HG03196 (cell line): Measurements from ENCODE around the gene FAXC.
A peak's percentile ranks its signal among the peaks of the same experiment; 100 is the strongest.
"Not testable (repeated sequence)": the region's sequence is repeated elsewhere in the genome, so short reads cannot be mapped to it uniquely, and the experiment has no call there.

Experiments used
- ATAC-seq: cut with Tn5 transposase; IDR thresholded peaks from one replicate; pipeline ENCODE4 v1.9.1; 2021; ENCODE audit not compliant: unreplicated experiment

The FAXC gene

DNA sequence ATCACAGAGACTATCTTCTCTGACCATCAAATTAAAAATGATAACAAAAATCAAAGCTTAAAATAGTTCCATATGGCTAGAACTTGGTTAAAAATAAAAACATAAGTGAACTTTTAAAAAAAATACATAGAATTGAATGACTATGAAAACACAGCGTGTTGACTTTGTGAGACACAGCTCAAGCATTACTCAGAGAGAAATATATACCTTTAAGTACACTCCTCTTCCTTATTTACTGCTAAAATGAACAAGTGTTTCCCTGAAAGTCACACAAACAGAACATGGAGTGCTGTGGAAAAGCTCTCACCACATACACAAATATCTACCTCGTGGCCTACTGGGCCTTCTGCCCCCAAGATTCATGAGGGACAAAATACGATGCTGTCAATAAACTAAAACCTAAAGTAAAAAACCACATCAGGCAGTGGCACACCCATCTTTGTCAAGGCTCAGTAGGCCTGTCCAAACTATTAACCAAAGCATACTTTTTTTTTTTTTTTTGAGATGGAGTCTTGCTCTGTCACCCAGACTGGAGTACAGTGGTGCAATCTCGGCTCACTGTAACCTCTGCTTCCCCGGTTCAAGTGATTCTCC is 7.5 kb downstream of the FAXC start:
- peak; percentile 49 for ATAC-seq

DNA sequence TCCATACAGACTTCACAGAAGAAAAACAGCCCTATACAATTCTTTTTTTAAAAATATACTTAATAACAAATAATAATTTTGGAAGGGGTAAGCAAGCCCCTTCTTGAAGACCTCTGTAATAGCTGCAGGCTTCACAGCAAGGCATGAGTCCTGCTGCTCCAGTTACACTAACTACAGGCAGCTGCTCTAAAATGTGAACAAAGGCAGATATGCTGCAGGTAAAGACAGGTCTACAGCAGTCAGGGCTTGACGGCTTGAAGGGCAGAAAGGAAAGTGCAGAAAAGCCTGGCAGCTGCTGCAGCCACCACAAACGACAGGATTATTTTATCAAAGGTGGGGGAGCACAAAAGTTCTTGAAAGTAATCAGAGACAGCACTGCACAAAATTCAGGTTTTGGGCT is 11.3 kb downstream of the FAXC start:
- no peak for ATAC-seq

DNA sequence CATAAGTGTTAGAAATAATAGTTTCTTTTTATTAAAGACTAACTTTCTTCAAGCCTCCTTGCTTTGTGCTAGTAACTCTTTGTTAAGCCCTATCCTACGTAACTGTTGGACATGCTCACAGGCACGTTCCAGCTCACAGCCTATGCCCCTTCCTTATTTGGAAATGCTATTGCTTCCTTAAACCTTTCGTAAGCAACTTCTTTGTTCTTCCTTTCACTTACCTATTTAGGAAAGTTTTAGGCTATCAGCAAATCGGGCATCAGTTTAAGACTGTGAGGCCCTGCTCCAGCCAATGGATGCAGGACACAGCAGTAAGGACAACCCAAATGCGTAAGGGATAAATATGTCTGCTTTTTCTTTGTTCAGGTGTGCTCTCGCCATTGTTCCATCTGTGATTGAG is 14.2 kb downstream of the FAXC start:
- not testable (repeated sequence) for ATAC-seq

DNA sequence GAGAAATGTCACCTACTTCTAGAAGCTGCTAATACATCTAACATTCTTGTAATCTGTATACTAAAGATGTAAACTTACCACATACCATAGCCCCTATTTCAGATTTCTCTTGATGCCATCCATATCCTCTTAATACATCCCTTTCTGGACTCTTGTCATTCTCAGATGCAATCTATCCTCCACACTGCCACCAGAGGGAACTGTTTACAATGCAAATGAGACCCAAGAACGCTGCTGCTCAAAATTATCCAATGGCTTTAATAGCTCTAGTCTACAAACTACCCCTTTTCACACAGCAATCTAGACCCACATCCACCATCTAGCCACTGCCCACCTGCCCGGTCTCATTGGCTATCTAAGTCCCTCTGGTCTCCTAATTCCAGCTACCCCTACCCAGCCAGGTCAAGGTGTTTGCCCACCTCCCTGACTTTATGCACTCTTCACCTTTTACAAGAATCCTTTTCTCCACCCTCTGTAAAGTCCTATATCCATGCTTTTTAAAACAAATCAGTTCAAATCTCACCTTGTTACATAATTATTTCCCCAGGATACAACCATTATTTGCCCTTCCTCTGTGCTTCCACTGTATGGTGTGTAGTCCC is 14.8 kb downstream of the FAXC start:
- peak; percentile 29 for ATAC-seq

DNA sequence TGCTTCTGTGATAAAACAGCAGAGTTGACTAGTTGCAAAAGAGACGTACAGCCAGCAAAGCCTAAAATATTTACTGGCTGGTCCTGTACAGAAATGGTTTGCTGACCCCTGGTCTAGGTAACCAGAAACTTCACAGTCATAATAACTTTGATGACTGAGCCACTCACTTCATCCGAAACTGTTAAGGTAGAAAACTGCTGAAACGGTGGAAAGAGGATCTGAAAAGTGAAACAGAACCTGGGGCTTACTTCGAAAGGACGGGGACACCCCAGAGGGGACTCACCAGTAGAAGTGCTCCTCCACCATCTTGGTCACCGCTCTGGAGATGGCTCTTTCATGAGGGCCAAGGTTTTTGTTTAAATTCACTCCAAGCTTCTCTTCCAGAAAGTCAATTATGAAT is 16.4 kb downstream of the FAXC start:
- peak; percentile 90 for ATAC-seq

DNA sequence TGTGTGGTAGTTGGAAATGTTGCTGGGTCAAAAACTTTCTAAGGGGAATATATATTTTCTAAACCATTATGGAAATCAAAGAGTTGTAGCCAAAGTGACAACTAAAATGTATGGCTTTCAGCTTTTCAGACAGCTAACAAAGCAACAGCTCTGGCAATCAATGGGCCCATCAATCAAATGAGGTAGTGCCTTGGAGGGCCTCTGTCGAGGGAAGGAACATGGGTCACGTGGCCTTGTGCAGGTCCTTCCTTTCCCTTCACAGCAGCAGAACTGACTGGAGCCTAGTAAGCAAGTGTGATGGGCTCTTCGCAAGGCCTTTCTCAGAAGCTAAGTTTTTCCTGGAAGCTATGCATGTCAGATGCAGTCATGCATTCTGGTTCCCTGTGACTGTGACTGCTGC is 17.9 kb downstream of the FAXC start:
- no peak for ATAC-seq

DNA sequence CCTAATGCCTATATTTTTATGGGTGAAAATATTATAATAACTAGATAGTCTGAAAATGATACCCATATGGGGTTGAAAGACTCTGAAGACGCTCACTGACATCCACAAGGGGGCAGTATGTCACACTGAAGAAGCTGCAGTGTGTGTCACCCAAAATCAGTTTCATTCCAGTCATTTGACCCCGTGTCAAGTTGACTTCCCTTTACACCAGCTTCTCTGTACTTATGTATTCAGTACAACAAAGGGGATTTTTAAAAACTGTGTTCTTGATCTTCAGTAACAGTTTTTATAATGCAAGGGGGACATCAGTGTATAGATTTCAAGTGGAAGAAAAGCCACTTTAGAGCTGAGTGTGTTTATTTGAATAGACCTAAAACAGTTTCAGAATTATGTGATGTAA is 19.3 kb downstream of the FAXC start:
- ATAC-seq, result peak; percentile 76

DNA sequence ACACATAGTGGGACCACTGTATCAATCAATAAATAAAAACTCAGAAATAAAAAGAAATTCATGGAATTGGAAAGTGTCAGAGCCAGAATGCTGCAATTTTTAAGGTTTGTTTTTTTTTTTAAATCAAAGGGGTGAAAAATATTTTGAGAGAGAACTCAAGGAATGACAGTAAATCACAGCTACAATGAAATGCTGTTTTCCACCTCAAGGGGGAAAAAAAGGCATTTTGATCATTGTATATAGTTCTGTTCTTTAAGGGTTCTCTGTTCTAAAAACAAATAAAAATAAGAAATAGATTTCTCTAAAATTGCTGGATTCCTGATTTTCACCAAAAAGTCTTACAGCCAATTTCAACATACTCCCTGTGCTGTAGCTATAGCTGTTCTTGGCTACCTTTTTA is 24.5 kb downstream of the FAXC start:
- ATAC-seq, result no peak

DNA sequence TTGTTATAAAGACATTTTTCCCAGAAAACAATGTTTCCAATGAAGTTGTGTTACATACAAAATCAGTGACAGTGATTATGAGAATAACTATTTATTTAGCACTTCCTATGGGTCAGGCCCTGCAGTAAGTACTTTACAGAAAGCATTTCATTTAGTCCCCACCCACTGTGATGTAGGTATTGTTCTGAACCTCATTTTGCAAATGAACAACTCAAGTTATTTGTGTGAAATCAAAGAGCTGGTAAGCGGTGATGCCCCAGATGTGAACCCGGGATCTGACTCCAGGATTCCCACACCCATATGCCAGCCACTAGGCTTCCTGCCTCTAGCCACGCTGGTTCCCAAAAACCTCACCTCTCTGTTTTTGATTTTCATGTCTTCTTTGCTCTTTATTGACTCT is 30.9 kb downstream of the FAXC start:
- ATAC-seq, result no peak

DNA sequence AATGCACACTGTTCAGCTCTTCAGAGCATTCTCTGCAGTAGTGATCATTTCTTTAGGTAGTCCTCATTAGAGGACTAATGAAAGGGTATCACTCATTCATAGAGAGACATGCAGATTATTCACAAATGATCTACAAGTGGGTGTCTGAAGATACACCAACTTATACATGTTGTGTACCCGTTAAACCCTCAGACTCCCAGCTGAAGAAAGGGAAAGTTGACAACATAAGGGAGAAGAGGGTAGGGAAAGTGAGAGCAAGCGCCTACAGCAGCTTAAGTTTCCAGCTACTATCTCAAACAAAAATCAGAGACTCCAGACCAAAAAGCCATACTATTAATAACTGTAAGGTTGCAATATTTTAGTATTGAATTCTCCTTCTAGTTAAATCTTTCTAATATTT is 37.1 kb downstream of the FAXC start:
- no peak for ATAC-seq

DNA sequence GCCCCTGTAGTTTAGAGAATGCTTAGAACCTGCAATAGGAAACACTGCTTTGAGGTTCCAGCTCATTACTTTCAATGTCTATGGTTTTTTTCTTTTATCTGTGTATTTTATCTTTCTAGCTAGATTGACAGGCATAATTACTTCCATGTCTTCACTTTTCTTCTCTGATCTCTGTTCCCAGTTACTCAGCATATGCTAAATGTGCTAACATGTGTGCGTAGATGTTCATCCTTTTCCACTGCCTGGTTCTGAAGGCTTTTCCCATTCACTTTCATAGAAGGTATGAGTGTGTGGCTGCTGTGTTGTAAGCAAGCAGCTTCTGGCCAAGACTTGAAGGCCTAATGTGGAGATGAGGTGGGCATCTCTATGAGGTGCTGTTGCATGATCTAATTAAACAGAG is 38.9 kb downstream of the FAXC start:
- ATAC-seq, result no peak

DNA sequence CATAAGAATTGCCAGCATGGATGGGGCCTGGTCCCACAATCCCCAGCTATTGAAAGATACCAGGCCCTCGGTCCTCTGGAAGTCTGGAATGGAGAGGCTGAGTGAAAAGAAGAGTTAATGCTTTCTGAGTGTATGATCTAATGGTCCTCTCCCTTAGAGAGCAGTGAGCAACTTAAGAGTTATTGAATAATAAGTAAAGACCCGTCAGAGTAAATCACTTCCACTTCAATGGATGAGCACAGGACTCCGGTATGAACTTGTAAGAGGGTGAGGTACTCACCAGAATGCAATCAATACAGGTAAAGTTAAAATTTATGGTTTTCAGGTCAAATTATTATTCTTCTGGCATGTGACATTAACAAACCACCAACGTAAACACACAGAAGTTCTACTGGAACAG is 39.9 kb downstream of the FAXC start:
- no peak for ATAC-seq

DNA sequence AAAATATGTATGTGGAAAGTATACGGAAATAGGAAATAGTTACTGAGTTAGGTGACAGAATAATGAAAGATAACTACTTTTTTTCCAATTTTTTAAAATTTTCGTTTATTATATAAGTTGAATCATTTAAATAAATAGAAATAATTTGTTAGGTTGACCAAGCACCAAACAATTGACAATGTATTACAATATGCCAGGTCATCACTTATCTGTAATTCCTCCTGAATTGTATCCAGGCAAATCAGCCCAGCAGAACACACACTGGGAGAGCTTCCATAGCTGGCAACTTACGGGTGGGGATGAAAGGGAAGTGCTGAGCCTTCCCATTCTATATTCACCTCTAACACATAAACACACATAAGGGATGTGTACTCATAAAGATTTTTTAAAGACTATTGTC is 40.7 kb downstream of the FAXC start:
- ATAC-seq, result no peak

DNA sequence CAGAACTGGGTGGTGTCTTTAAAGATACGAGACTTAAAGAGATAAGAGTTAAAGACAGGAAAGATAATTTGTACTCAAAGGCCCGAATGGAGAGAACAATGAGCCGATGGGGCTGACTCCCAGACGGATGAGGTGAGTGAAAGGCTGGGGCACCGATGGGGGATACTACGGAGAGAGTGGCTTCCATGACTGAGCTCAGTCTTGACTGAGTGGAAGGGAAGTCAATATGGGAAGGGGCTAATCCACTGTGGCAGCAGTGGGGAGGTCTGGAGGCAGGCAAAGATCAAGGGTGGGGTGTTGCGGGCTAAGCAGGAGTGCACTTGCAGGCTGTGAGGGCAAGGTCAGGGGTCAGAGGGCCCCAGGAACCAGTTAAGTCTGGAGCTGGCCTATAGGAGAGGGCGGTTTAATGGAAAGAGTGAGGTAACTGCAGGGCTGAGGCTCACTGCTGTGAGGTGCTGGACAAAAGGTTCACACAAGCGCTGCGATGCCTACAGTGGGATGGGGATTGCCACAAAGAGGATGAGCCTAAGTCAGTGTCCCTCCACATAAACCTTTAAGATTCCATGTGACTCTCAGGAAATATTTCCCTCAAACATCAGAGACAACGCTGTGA is 42.1 kb downstream of the FAXC start:
- no peak for ATAC-seq

DNA sequence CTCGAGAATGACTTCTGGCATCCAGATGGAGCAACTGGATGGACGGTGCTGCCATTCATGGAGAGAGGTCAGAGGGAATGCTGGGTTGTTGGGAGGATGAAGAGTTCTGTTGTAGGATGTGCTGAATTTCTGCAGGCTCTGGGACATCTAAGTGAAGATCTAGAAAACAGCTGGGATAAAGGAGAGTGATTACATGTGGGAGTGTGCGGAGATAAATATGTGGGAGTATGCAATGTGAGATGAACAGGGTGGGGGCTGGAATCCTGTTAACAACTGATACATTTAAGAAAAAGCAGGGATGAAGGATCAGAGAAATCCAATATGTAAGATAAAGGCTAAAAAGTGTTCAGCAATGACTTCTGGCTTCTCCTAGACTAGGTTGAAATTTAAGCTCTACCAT is 43.1 kb downstream of the FAXC start:
- ATAC-seq, result no peak

DNA sequence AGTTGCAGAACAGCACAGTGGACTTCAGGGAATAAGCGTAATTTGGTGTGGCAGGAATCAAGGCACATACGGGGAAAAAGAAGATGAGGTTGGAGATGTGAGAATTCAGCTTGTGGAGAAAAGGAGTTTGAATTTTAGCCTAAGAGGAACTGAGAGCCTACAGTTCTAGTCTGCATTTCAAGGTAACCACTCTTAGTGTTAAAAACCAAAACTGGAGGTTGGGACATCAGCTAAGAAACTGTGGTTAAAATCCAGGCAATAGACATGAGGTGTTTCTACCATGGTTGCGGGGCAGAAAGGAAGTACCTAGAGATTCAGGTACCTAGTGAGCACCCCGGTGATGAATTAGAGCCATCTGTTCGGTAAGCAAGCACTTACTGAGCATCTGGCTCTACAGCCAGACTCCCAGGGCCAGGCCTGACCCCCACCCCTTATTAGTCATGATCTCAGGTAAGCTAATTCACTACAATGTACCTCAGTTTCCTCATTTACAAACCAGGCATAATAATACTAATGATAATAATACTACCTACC is 44.4 kb downstream of the FAXC start:
- ATAC-seq, result no peak

DNA sequence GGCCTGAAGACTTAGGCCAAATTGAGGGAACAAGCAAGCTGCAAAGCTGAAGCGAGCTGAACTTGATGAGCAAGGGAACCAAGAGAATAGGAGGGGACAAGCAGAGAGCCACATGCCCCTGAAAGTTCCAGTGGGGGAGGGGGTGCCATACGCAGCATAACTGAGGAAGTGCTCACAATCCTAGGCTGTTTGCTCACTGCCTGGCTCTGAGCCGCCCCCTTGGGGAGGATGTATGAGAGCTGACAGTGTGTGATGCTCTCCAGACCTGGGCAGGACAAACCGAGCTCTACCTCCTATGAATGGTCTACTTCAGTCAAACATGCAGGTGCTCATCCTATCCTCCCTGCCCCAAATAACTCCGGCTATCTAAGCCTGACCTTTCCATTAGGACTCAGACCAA is 52.1 kb downstream of the FAXC start:
- ATAC-seq, result no peak

DNA sequence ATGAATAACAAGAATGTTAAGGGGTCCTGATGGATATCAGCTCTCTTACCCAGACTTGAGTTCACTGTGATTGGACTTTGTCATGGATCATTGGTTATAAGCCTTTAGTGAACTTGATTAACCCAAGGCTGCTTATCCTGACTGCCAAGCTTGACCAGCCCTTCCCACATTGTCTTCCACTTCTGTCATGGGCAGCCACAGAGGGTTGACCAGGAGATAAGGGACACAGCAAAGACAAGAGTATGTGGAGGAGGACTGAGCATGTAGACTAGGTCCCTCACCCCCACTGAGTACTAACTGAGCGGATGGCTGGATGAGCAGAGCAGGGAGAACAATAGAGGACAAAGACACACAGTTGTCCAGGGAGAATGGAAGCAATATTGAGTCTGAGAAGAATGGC is 52.5 kb downstream of the FAXC start:
- no peak for ATAC-seq

DNA sequence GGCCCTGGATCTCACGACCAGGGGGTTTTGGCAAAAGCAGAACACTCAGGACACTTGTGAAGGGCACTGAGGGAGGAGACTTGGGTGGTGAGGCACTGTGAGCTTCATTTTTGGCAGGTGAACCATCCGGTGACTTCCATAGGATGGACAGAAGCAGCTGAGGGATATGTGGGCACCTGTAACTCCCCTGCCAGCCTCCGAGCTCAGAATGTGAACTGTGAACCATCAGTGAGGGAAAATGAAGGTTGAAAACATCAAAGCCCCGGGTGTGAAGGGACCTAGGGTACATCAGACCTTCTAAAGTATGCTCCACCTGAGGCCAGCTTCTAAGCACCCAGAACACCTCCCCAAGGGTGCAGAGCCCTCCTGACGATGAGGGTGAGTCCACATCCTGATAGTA is 53.2 kb downstream of the FAXC start:
- no peak for ATAC-seq

DNA sequence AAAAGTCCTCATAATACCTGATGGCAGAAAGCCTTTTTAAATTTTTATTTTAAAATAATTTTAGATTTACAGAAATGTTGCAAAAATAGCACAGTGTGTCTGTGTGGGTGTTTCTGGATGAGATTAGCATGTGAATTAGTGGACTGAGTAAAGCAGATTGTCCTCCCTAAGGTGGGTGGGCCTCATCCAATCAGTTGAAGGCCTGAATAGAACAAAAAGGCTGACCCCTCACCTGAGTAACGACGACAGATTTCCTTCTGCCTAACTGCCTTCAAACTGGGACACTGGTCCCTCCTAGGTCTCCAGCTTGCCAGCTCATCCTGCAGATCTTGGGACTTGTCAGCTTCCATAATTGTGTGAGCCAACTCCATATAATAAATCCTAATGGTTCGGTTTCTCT is 54.2 kb downstream of the FAXC start:
- no peak for ATAC-seq

DNA sequence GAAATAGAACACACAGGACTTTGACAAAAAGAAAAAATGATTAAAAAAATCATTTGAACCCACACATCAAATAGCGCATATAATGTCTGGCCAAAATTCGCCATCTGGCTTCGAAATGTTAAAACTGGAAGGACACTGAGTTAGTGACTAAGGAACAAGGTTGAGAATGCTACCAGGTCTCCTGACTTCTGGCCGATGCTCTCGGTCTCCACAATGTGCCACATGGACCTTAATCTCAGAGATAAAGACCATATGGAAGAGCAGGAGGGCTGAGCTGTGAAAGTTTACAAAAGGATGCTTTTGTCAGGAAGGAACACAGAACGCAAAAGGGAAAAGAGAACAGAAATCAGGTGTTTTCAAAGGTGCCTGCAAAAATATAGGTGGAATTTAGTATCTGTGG is 54.7 kb downstream of the FAXC start:
- no peak for ATAC-seq

DNA sequence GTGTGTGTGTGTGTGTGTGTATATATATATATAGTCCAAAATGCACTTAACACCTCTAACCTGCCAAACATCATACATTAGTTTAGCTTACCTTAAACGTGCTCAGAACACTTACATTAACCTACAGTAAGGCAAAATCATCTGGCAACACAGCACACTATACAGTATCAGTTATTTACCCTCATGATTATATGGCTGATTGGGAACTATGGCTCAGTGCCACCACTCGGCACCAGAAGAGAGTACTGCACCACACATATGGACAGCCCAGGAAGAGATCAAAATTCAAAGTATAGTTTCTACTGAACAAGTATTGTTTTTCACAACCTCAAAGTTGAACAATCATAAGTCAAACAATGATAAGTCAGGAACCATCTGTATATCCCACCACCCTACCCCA is 59.8 kb downstream of the FAXC start:
- ATAC-seq, result no peak

DNA sequence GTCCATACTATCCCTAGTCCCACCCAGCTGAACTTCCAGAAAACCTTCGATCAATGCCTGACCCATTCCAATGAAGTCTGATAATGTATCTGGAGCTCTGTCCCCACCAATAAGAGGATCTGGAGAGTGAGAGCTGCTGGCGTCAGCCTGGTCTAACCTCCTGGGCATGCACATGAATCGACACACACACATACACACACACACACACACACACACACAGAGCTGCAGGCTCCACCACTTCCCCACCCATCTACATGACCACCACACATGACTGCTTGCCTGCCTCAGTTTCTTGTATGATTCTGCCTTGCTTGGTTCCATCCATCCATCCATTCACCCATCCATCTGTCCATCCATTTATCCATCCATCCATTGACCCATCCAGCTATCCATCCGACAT is 60.8 kb downstream of the FAXC start:
- no peak for ATAC-seq
